Esophagus muscularis mucosa (tissue), 4 donors: ENCODE results near the gene PM20D1. TPM values are rescaled to one million over a fixed set of nuclear protein-coding genes. Genes with fewer than 3 reads are reported as not detected.

Experiments
- DNase-seq: peaks from one replicate; pipeline ENCODE4 v3.0.0-alpha.2; 2017; ENCODE audit errors: extremely low spot score
- H3K27ac ChIP-seq, 4 donors: fragments of 200-600 bp; sonication (generic); replicated peaks in 1 of 4; 1 replicate in 3 of 4; 2 replicates in 1 of 4; pipeline ENCODE4 v1.5.1; 2016 to 2019; ENCODE audit warnings: mild to moderate bottlenecking in 1 of 4
- H3K27me3 ChIP-seq, 4 donors: fragments of 200-600 bp; sonication (generic); one replicate each; pipeline versions ENCODE4 v1.5.1 to v1.6.0; 2016 to 2019
- H3K36me3 ChIP-seq, 4 donors: fragments of 200-600 bp; sonication (generic); one replicate each; pipeline ENCODE4 v1.5.1; 2016 to 2019
- H3K4me1 ChIP-seq, 4 donors: fragments of 200-600 bp; sonication (generic); one replicate each; pipeline ENCODE4 v1.5.1; 2016 to 2019
- H3K4me3 ChIP-seq, 4 donors: fragments of 200-600 bp; sonication (generic); 1 replicate in 2 of 4; 2 replicates in 2 of 4; pipeline ENCODE4 v1.5.1; 2016 to 2019; ENCODE audit warnings: mild to moderate bottlenecking in 4 of 4, moderate library complexity in 1 of 4
- H3K9me3 ChIP-seq, 4 donors: fragments of 200-600 bp; sonication (generic); 1 replicate in 3 of 4; 2 replicates in 1 of 4; pipeline ENCODE4 v1.5.1; 2016 to 2019
- EP300 ChIP-seq: sonication (generic); formaldehyde crosslinking; IDR thresholded peaks from one replicate; pipeline ENCODE4 v1.6.1; 2017; ENCODE audit warnings: antibody characterized with exemption
- POLR2A ChIP-seq: fragments of 450-650 bp; IDR thresholded peaks from one replicate; pipeline ENCODE4 v1.6.1; 2017; ENCODE audit warnings: antibody characterized with exemption, moderate library complexity, mild to moderate bottlenecking, low read depth
- POLR2AphosphoS5 ChIP-seq, 2 donors: sonication (generic); formaldehyde crosslinking; IDR thresholded peaks; one replicate each; pipeline ENCODE4 v1.6.1; 2017; ENCODE audit warnings: antibody characterized with exemption in 2 of 2
- WGBS: methylation state at CpG from one replicate; pipeline ENCODE4 v1.1.5; 2018; 5-methylcytosine and 5-hydroxymethylcytosine counted together
- intact Hi-C: fragments of 100-400 bp; cut with DNase I; formaldehyde crosslinking; loops from one replicate; pipeline ENCODE4 v1.15.1; 2023
- total RNA-seq, 4 donors: library from RNA; depleted of rRNA; stranded (reverse); fragments of >200 nt; gene quantifications; one replicate each; pipeline versions ENCODE4 v1.1.0 to v1.2.1, GENCODE V29; 2016
- TF ChIP-seq, protein P1 (sequence below), 3 experiments: fragments of 200-600 bp in 2 of 3; fragments of 450-650 bp in 1 of 3; sonication (generic) in 2 of 3; IDR thresholded peaks; one replicate each; pipeline ENCODE4 v1.5.1; 2017 to 2019; ENCODE audit warnings: antibody characterized with exemption in 3 of 3, mild to moderate bottlenecking in 2 of 3, moderate library complexity in 1 of 3

Gene PM20D1
- total RNA-seq, 4 donors from 2014 or later, result 0.29 to 2.5 TPM; not detected in 2

DNA sequence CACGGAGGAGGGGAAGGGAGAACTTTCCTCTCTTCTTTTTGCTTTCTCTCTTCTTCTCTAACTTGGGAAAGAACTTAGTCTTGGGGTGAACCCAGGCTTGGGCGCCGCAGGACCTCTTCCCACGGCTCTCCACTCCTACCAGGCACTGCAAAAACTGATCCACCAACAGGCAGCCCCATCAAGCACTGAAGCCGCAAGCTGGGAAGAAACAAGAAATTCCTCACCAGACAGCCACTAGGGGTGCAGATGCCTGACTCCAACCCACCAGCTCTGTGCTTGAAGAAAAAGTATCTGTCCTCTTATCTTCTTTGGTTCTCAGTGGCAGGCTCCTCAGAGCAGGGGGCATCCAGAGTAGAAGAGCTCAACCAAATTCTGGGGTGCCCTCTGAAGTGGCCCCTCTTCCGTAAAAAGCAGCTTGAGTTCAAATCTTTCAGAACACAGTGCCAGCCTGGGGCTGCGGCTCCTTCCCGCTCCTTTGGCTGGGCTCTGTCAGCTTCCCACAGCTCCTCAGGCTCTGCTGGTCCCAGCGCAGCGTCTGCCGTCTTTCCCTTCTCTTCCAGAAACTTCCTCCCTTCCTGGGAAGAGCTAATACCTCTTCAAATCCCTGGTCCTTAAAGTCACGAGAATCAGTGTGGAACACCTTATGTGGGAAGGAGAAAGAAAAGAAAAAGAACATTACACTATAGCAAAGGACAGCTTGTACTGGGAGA is 39.3 kb downstream of the PM20D1 start:
- Histone ChIP-seq H3K4me1 (peaks cover 48 to 83% (median 77%) of the 10 kb centered on the region in 4 donors), H3K36me3 (peaks cover 0 to 28% (median 19%) of the 10 kb centered on the region in 4 donors), H3K4me3 (peak overlapping the region in 1 of 4 donors; percentile 94), H3K27me3 (no peaks in the 10 kb centered on the region), H3K9me3 (no peaks in the 10 kb centered on the region), H3K27ac (peak overlapping the region in 1 of 4 donors; percentile 26)
- intact Hi-C loops, result no loop called here
- no peak for DNase-seq
- TF ChIP-seq EP300 (no peak), POLR2A (no peak), POLR2AphosphoS5 (IDR thresholded peaks at IDR 0.05) (no peak)
- TF ChIP-seq, protein P1, sequence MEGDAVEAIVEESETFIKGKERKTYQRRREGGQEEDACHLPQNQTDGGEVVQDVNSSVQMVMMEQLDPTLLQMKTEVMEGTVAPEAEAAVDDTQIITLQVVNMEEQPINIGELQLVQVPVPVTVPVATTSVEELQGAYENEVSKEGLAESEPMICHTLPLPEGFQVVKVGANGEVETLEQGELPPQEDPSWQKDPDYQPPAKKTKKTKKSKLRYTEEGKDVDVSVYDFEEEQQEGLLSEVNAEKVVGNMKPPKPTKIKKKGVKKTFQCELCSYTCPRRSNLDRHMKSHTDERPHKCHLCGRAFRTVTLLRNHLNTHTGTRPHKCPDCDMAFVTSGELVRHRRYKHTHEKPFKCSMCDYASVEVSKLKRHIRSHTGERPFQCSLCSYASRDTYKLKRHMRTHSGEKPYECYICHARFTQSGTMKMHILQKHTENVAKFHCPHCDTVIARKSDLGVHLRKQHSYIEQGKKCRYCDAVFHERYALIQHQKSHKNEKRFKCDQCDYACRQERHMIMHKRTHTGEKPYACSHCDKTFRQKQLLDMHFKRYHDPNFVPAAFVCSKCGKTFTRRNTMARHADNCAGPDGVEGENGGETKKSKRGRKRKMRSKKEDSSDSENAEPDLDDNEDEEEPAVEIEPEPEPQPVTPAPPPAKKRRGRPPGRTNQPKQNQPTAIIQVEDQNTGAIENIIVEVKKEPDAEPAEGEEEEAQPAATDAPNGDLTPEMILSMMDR (IDR thresholded peaks at IDR 0.05), result no peak
- WGBS, result 90% methylated on average over 12 of the region's 12 CpGs

DNA sequence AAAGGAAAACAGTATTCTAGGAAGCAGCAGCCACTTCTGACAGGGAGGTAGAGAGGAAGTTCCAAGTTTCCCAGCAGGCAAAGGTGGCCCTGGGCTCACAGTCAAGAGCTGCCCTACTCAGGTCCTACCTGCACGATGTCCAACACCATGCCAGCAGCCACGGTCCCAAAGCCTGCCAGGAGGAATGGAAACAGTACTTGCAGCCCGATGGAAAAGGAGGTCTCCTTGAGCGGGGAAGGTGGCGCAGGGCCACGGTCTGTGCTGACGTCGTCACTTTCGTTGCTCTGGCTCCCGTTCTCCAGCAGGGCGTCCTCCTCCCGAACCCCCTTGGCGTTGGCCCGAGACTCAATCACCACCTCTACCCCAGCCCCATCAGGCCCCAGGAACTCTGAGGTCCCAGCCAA is 40.0 kb downstream of the PM20D1 start:
- Histone ChIP-seq H3K27ac (no peak overlapping the region), H3K4me1 (peaks cover 55 to 89% (median 83%) of the 10 kb centered on the region in 4 donors), H3K4me3 (peak overlapping the region in 1 of 4 donors; percentile 9), H3K36me3 (peaks cover 0 to 33% (median 19%) of the 10 kb centered on the region in 4 donors), H3K9me3 (no peaks in the 10 kb centered on the region), H3K27me3 (no peaks in the 10 kb centered on the region)
- intact Hi-C loops, result no loop called here
- WGBS, result 87% methylated on average over 14 of the region's 14 CpGs
- no peak for DNase-seq
- TF ChIP-seq POLR2AphosphoS5 (IDR thresholded peaks at IDR 0.05) (no peak), POLR2A (no peak), EP300 (no peak)
- TF ChIP-seq, protein P1 (IDR thresholded peaks at IDR 0.05), result no peak

DNA sequence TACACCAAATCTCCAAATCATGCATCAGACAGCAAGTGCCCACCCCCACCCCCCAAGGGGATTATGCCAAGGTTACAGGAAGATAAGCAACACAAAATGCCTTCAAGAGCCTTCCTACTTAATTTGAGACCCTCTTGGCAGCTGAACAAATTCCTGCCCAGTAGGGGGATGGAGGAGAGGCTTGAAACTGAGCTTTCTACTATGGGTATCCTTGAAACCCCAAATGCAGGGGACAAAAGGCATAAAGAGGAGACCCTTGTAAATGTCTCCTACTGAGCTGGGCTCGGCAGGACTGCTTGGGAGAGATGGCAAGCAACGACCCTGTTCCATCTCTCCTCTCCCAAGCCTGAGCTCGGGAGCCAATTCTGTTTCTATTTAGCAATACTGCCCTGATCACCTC is 40.5 kb downstream of the PM20D1 start:
- DNase-seq, result no peak
- TF ChIP-seq POLR2A (no peak), EP300 (no peak), POLR2AphosphoS5 (IDR thresholded peaks at IDR 0.05) (no peak)
- TF ChIP-seq, protein P1 (IDR thresholded peaks at IDR 0.05), result no peak
- no peaks in the 10 kb centered on the region for H3K9me3 ChIP-seq
- no peak overlapping the region for H3K27ac ChIP-seq
- H3K4me1 ChIP-seq, result peaks cover 59 to 89% (median 85%) of the 10 kb centered on the region in 4 donors
- H3K4me3 ChIP-seq, result peak overlapping the region in 2 of 4 donors; percentile 9 to 10
- 72% methylated on average over 3 of the region's 3 CpGs for WGBS
- H3K27me3 ChIP-seq, result no peaks in the 10 kb centered on the region
- peaks cover 0 to 37% (median 19%) of the 10 kb centered on the region in 4 donors for H3K36me3 ChIP-seq
- intact Hi-C loops, result no loop called here

DNA sequence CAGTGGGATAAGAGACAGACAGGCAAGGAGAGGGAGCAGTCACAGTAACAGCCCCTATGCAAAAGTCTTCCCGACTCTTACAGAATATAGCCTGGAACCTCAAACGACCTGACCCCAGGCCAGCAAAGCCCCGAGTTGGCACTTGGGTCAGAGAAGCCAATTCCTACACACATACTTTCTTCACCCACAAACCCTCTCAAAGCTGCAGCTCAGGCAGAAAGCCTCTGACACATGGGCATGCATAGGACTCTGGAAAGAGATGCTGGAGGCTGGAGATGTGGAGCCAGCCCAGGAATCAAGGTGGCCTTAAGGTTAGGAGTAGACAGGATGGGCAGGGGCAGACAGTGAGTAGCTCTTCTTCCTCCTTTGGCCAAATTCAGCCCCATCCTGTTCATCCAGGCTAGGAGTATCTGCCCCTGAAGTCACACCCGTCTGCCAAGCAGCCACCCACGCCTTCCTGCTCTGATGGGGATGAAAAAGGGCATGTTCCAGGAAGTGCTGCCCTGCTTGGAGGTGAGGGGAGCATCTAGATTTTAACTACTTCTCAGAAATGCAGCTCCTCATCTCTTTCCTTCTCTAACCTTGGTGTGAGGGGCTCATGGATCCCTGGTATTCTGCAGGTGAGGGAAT is 44.7 kb downstream of the PM20D1 start:
- Histone ChIP-seq H3K27ac (no peak overlapping the region), H3K9me3 (no peaks in the 10 kb centered on the region), H3K36me3 (peaks cover 0 to 42% (median 19%) of the 10 kb centered on the region in 4 donors), H3K4me3 (no peak overlapping the region), H3K27me3 (no peaks in the 10 kb centered on the region), H3K4me1 (peaks cover 70 to 82% (median 77%) of the 10 kb centered on the region in 4 donors)
- intact Hi-C loops, result no loop called here
- TF ChIP-seq POLR2AphosphoS5 (IDR thresholded peaks at IDR 0.05) (no peak), EP300 (no peak), POLR2A (no peak)
- TF ChIP-seq, protein P1 (IDR thresholded peaks at IDR 0.05), result no peak
- 70% methylated on average over 5 of the region's 5 CpGs for WGBS
- DNase-seq, result no peak
